WTC11 (cell line): ENCODE data around the gene OLFM1.

Experiments used
- ATF1 ChIP-seq: sonication (generic); formaldehyde crosslinking; IDR thresholded peaks from 2 replicates; pipeline ENCODE4 v1.8.1; 2023; ENCODE audit warnings: mild to moderate bottlenecking, moderate library complexity, missing genetic modification reagents
- CREM ChIP-seq: sonication (generic); formaldehyde crosslinking; IDR thresholded peaks from 2 replicates; pipeline ENCODE4 v1.8.1; 2022; ENCODE audit warnings: mild to moderate bottlenecking, missing genetic modification reagents, moderate library complexity
- CTCF ChIP-seq: fragments of 200-600 bp; IDR thresholded peaks from 2 replicates; pipeline ENCODE4 v1.8.0; 2022; ENCODE audit warnings: antibody characterized with exemption
- ELF4 ChIP-seq: sonication (generic); formaldehyde crosslinking; IDR thresholded peaks from 2 replicates; pipeline ENCODE4 v1.8.1; 2022; ENCODE audit warnings: low read depth, mild to moderate bottlenecking, moderate library complexity, missing genetic modification reagents
- JUN ChIP-seq: sonication (generic); formaldehyde crosslinking; IDR thresholded peaks from 2 replicates; pipeline ENCODE4 v1.8.0; 2023; ENCODE audit warnings: mild to moderate bottlenecking, missing genetic modification reagents
- SP1 ChIP-seq: sonication (generic); formaldehyde crosslinking; conservative IDR thresholded peaks from 2 replicates; pipeline ENCODE4 v1.8.1; 2022; ENCODE audit warnings: missing genetic modification reagents
- TCF7 ChIP-seq: sonication (generic); formaldehyde crosslinking; IDR thresholded peaks from 2 replicates; pipeline ENCODE4 v1.8.0; 2022; ENCODE audit warnings: mild to moderate bottlenecking, low read depth, missing genetic modification reagents, moderate library complexity
- ZNF416 ChIP-seq: fragments of 250-450 bp; sonication (Bioruptor Pico); IDR thresholded peaks from 2 replicates; pipeline ENCODE4 v1.9.0; 2021; ENCODE audit warnings: mild to moderate bottlenecking, inconsistent platforms
- ZSCAN18 ChIP-seq: fragments of 250-450 bp; sonication (Bioruptor Pico); IDR thresholded peaks from 2 replicates; pipeline ENCODE4 v2.1.2; 2022; ENCODE audit warnings: mild to moderate bottlenecking, moderate library complexity

GRCh38 chr9:135146766-135147473, 59.5 kb downstream of the OLFM1 start:
- TF ChIP-seq CREM (CRISPR knock-in tag) (no peak), JUN (CRISPR knock-in tag) (no peak), CTCF (no peak), ZNF416 (CRISPR knock-in tag) (no peak), ATF1 (CRISPR knock-in tag) (no peak), ELF4 (no peak), SP1 (CRISPR knock-in tag) (no peak), TCF7 (CRISPR knock-in tag) (no peak), ZSCAN18 (no peak)
